Activated CD4-positive, alpha-beta T cell treated with anti-CD3 and anti-CD28 coated beads, Interleukin-2, amount 50 U/mL, for 4 hours (primary cell): ENCODE measurements around the gene MEG3.

Experiments used
- DNase-seq, 2 experiments: peaks; one replicate each; pipeline ENCODE4 v3.0.0-alpha.2; 2020

MEG3 gene

GRCh38 chr14:100901391-100902183 lies 75.7 kb downstream of the MEG3 start:
- DNase-seq, result no peak

- DNase-seq, result no peak
Observed at GRCh38 chr14:100902295-100903133, 76.6 kb downstream of the MEG3 start.

- DNase-seq, result no peak
Observed at GRCh38 chr14:100903134-100903468, 77.2 kb downstream of the MEG3 start.

GRCh38 chr14:100903672-100904185 lies 77.8 kb downstream of the MEG3 start, which contains the start of gene RTL1:
RTL1 (minus strand) TSS chr14:100903722; CDS start chr14:100884788, 18,934 bp downstream.
- no peak for DNase-seq

- DNase-seq, result no peak
Observed at GRCh38 chr14:100904307-100905087, 78.6 kb downstream of the MEG3 start.

GRCh38 chr14:100905166-100905565 lies 79.2 kb downstream of the MEG3 start:
- no peak for DNase-seq

- DNase-seq, result no peak
Observed at GRCh38 chr14:100906420-100906819, 80.5 kb downstream of the MEG3 start.

GRCh38 chr14:100907240-100907639 lies 81.3 kb downstream of the MEG3 start:
- no peak for DNase-seq

- DNase-seq, result no peak
Observed at GRCh38 chr14:100909439-100909838, 83.5 kb downstream of the MEG3 start.
